ENCODE data around the gene MRPL28. TPM values are rescaled to one million over a fixed set of nuclear protein-coding genes. Genes with fewer than 3 reads are reported as not detected.

Gene MRPL28
- total RNA-seq, 4 donors from 2014 or later, result 57.9 to 68.2 (median 63.0) TPM

DNA sequence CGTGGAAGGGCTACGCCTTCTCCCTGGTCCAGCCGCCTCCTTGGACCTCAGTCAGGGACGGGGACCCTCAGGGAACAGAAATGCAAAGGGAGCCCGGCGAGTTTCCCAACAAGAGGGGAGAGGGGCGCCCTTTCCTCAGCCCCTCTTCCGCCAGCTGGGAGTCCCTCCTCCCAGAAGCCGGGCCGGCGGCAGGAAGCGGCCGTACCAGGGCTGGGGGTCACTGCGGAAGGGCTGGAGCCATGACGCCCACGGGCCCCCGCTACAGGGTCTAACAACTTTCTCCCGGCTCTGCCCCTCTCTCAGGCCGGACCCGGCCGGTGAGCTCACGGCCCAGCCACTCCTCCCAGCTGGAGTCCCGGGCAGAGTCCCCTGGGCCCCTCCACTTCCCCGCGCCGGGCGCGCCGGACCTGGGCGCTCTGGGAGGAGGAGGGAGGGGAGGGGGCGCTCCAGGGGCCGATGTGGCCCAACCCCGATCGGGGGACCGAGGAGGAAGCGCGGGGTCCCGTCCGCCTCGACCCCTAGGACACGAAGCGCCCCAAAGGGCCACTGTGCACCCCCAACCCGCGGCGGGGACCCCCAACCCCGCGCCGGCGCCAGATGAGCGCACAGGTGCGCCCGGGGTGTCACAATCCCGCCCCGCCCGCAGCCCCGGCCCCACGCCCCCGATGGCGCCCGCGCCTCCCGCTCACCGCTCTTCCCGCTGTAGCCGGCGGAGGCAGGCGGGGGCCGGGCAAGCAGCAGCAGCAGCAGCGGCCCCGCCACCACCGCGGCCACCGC, 10.9 kb upstream of the MRPL28 start:
- TF ChIP-seq, protein P1, sequence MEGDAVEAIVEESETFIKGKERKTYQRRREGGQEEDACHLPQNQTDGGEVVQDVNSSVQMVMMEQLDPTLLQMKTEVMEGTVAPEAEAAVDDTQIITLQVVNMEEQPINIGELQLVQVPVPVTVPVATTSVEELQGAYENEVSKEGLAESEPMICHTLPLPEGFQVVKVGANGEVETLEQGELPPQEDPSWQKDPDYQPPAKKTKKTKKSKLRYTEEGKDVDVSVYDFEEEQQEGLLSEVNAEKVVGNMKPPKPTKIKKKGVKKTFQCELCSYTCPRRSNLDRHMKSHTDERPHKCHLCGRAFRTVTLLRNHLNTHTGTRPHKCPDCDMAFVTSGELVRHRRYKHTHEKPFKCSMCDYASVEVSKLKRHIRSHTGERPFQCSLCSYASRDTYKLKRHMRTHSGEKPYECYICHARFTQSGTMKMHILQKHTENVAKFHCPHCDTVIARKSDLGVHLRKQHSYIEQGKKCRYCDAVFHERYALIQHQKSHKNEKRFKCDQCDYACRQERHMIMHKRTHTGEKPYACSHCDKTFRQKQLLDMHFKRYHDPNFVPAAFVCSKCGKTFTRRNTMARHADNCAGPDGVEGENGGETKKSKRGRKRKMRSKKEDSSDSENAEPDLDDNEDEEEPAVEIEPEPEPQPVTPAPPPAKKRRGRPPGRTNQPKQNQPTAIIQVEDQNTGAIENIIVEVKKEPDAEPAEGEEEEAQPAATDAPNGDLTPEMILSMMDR (IDR thresholded peaks at IDR 0.05), result no peak
- no peak for TF ChIP-seq POLR2A (IDR thresholded peaks at IDR 0.05)
- Histone ChIP-seq H3K9me3 (no peaks in the 10 kb centered on the region), H3K36me3 (peaks cover 0 to 18% (median 6%) of the 10 kb centered on the region in 3 donors), H3K27me3 (no peaks in the 10 kb centered on the region), H3K4me1 (peaks cover 30 to 59% (median 42%) of the 10 kb centered on the region in 3 donors), H3K27ac (peak overlapping the region; percentile 64 to 91 (median 90)), H3K4me3 (peak overlapping the region; percentile 65 to 100 (median 94))
- intact Hi-C loops (cut with DNase I), result no loop called here
- no peak for DNase-seq
- no CpG with 5 or more reads among the region's 73 CpGs for WGBS, 2 donors

GRCh38 chr16:380762-381011, 10.3 kb upstream of the MRPL28 start:
- Histone ChIP-seq H3K9me3 (no peaks in the 10 kb centered on the region), H3K4me1 (peaks cover 30 to 59% (median 42%) of the 10 kb centered on the region in 3 donors), H3K4me3 (peak overlapping the region; percentile 65 to 100 (median 94)), H3K27me3 (no peaks in the 10 kb centered on the region), H3K36me3 (peaks cover 0 to 23% (median 6%) of the 10 kb centered on the region in 3 donors), H3K27ac (peak overlapping the region; percentile 64 to 91 (median 90))
- 0 to 10% methylated on average over 2 to 6 of the region's 12 CpGs for whole genome bisulfite sequencing, 2 donors
- no peak for DNase-seq
- intact Hi-C loops (cut with DNase I), result no loop called here
- TF ChIP-seq, protein P1 (IDR thresholded peaks at IDR 0.05), result no peak
- TF ChIP-seq POLR2A (IDR thresholded peaks at IDR 0.05), result no peak

DNA sequence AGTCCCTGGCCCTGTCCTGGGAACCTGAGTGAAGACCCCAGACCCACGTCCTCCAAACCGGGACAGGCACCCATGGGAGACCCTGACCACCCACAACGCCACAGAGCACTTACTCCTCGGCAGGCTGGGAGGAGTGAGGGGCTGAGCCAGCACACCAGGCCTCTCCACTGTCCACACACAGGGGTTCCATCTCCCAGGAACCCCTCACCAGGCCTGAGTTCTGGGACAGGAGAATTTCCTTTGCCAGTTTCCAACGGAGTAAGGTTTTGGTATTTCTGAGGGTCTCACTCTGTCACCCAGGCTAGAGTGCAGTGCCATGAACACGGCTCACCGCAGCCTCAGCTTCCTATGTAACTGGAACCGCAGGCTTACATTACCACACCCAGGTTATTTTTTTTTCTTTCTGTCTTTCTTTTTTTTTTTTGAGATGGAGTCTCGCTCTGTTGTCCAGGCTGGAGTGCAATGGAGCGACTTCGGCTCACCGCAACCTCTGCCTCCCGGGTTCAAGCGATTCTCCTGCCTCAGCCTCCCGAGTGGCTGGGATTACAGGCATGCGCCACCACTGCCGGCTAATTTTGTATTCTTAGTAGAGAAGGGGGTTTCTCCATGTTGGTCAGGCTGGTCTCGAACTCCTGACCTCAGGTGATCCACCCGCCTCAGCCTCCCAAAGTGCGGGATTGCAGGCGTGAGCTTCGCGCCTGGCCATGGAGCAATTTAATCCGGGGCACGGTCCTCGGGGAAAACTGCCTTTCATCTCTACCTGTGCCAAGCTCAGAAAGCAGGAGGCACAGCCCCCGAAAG, 9.8 kb upstream of the MRPL28 start:
- 74 to 77% methylated on average over 15 to 16 of the region's 27 CpGs for WGBS, 2 donors
- TF ChIP-seq POLR2A (IDR thresholded peaks at IDR 0.05), result no peak
- TF ChIP-seq, protein P1 (IDR thresholded peaks at IDR 0.05), result no peak
- intact Hi-C loops (cut with DNase I), result no loop called here
- Histone ChIP-seq H3K36me3 (peaks cover 0 to 28% (median 6%) of the 10 kb centered on the region in 3 donors), H3K27ac (peak overlapping the region in 1 of 4 donors; percentile 2), H3K9me3 (no peaks in the 10 kb centered on the region), H3K27me3 (no peaks in the 10 kb centered on the region), H3K4me1 (peaks cover 30 to 59% (median 42%) of the 10 kb centered on the region in 3 donors), H3K4me3 (peak overlapping the region; percentile 65 to 100 (median 94))
- no peak for DNase-seq

DNA sequence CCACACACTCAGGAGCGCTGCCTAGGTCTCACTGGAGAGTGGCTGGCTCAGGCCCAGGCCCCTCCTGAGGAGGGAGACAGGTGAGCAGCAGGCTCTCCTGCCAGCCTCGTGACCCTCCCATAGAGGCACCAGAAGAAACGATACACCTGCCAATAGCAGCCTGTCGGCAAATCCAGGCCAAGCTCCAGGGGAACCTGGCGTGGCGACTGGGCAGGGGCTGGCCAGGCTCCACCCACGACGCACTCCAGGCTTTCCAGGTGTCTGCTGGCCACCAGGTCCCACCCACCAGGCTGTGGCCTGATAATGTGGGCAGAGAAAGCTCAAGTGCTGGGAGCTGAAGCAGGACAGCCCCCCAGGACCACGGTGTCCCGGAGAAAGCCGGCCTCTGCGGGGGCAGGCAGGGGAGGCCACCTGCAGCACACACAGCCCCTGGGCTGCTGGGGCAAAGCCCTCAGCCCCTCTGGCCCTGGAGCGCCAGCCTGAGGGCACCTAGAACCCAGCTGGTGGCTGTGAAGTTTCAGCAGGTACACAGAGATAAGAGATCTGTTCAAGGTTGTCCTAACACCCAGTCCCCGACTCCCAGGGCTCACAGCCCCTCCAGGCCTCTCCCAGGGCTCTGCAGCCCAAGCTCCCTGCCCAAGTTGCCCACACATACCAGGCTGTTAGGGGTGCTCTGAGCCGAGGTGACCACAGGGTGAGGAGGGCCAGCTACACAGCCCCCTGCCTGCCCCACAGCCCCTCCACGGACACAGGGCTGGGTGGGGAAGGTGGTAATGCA, 9.0 kb upstream of the MRPL28 start:
- TF ChIP-seq POLR2A (IDR thresholded peaks at IDR 0.05), result no peak
- TF ChIP-seq, protein P1 (IDR thresholded peaks at IDR 0.05), result no peak
- Histone ChIP-seq H3K4me1 (peaks cover 30 to 53% (median 42%) of the 10 kb centered on the region in 3 donors), H3K27me3 (no peaks in the 10 kb centered on the region), H3K9me3 (no peaks in the 10 kb centered on the region), H3K27ac (peak overlapping the region in 1 of 4 donors; percentile 2), H3K36me3 (peaks cover 0 to 36% (median 11%) of the 10 kb centered on the region in 3 donors), H3K4me3 (peak overlapping the region in 1 of 4 donors; percentile 21)
- WGBS, 2 donors, result 96% methylated on average over 4 of the region's 16 CpGs; no CpG with 5 or more reads in 1 of the 2 donors
- intact Hi-C loops (cut with DNase I), result no loop called here
- DNase-seq, result no peak
